ENCODE data around the gene ZNF598. TPM values are rescaled to one million over a fixed set of nuclear protein-coding genes. Genes with fewer than 3 reads are reported as not detected.

The ZNF598 gene
- total and polyA plus RNA-seq, 2 of the 13 experiments (the other 11 are each of a cell fraction or from before 2014, with no cell fraction given) = 13.5 to 14.2 TPM

- in situ Hi-C loops (cut with HindIII; ENCODE audit: extremely low pct_ligation_motif_present, low pct_unique_long_range_greater_than_20kb) (no loop called here), intact Hi-C loops (cut with micrococcal nuclease; ENCODE audit: unreplicated experiment) (no loop called here)
- WGBS (ENCODE audit: low lambda C conversion rate) = 0% methylated on average over 14 of the region's 55 CpGs
- DNase-seq (ENCODE audit: low spot score) = no peak
- H3K27me3 ChIP-seq (ENCODE audit: control insufficient read depth in 1 of 2, insufficient read depth in 2 of 2, low read length in 2 of 2) = no peaks in the 10 kb centered on the region
- H3K36me3 ChIP-seq (replicated peaks in 1 of 2; ENCODE audit: control insufficient read depth in 1 of 2, insufficient read depth in 2 of 2, low read length in 2 of 2) = no peaks in the 10 kb centered on the region; a peak in 1 of 5 replicates
- H3K79me2 ChIP-seq (ENCODE audit: insufficient read depth, low read length) = peaks cover 49% of the 10 kb centered on the region
- peak; percentile 6 for ATAC-seq
- peak overlapping the region; percentile 78 for H3K27ac ChIP-seq (ENCODE audit: extremely low read length, insufficient read depth, low read length)
- no peaks in the 10 kb centered on the region for H3K9me3 ChIP-seq (ENCODE audit: low read length)
- peaks cover 69% of the 10 kb centered on the region for H3K4me1 ChIP-seq (ENCODE audit: insufficient read depth, low read length)
- FAIRE-seq = no peak
- peaks cover 13% of the 10 kb centered on the region; the same call in 1 of the 2 replicates for H4K20me1 ChIP-seq (ENCODE audit: insufficient read depth, low read length)
- CTCF ChIA-PET (ENCODE audit: low intra/inter-chr PET ratio, low total read pairs) = interaction anchor here (1.4 kb wide), 1 partner anchor 131 kb away, joined by 4 read pairs; no protein-coding TSS in a partner anchor
- peak overlapping the region; percentile 93 for H3K9ac ChIP-seq (ENCODE audit: insufficient read depth, low read depth, low read length)
- peak overlapping the region; percentile 83 for H3K4me2 ChIP-seq (ENCODE audit: low read depth, low read length)
- H2AFZ ChIP-seq (ENCODE audit: low read length) = no peak overlapping the region
- peak overlapping the region; percentile 76 to 81 (median 79) for H3K4me3 ChIP-seq (replicated peaks in 1 of 3; ENCODE audit: insufficient read depth in 1 of 3, low read depth in 2 of 3, low read length in 3 of 3)
- POLR2A ChIA-PET = interaction anchor here (0.6 to 2.1 kb wide), 17 partner anchors 9 to 241 kb away, joined by 3 to 16 read pairs (median 4); partner anchors contain the start of genes GFER, NHERF2, NPW and RPS2
- BruUV-seq (replicated peaks) = no TSS peak
- TF ChIP-seq TBX3 (IDR thresholded peaks at IDR 0.05; ENCODE audit: borderline replicate concordance) (no peak), BRD4 (CRISPR knock-in tag; IDR thresholded peaks at IDR 0.05) (0 out of 2 replicates have a peak, but pooled peaks have one; percentile 29), ARNT2 (CRISPR knock-in tag; IDR thresholded peaks at IDR 0.05; ENCODE audit: low read depth) (0 out of 2 replicates have a peak, but pooled peaks have one; percentile 14), SP4 (CRISPR knock-in tag; IDR thresholded peaks at IDR 0.05) (0 out of 2 replicates have a peak, but pooled peaks have one; percentile 4), NFYB (CRISPR knock-in tag; IDR thresholded peaks at IDR 0.05) (no peak), ZNF160 (CRISPR knock-in tag; IDR thresholded peaks at IDR 0.05) (no peak), ZNF142 (CRISPR knock-in tag; IDR thresholded peaks at IDR 0.05) (0 out of 2 replicates have a peak, but pooled peaks have one; percentile 6), NFE2L2 (IDR thresholded peaks at IDR 0.05; ENCODE audit: low read length) (no peak), THAP8 (CRISPR knock-in tag; IDR thresholded peaks at IDR 0.05; ENCODE audit: borderline replicate concordance) (no peak), KMT2A (CRISPR knock-in tag; IDR thresholded peaks at IDR 0.05) (peak; percentile 9; the same call in 1 of the 2 replicates), HDAC1 (CRISPR knock-in tag; IDR thresholded peaks at IDR 0.05) (no peak), ADNP (CRISPR knock-in tag; IDR thresholded peaks at IDR 0.05) (no peak), SNAPC5 (CRISPR knock-in tag; IDR thresholded peaks at IDR 0.05; ENCODE audit: borderline replicate concordance) (no peak), PRDM15 (CRISPR knock-in tag; IDR thresholded peaks at IDR 0.05) (no peak)
These were observed 383 bp downstream of the ZNF598 start for GRCh38 chr16:2009164-2009711.

Data from HepG2 (cell line).